Caco-2 (cell line): ENCODE measurements around the gene TMEM54. TPM values are rescaled to one million over a fixed set of nuclear protein-coding genes. Genes with fewer than 3 reads are reported as not detected.

Experiments
- BruUV-seq: library from RNA; stranded (reverse); fragments of 400-500 nt; replicated peaks from 2 replicates; lab custom pipeline; 2021; lab: Mats Ljungman, UMichigan
- CTCF ChIA-PET: fragments of 300-600 bp; sonication (Branson Sonifier 250); formaldehyde crosslinking; loops from one replicate; lab custom pipeline; 2022; ENCODE audit warnings: antibody characterized with exemption; lab: Charles Lee
- POLR2A ChIA-PET: fragments of 300-600 bp; sonication (Branson Sonifier 250); formaldehyde crosslinking; loops from one replicate; lab custom pipeline; 2022; ENCODE audit warnings: antibody characterized with exemption; lab: Charles Lee
- DNase-seq, 2 experiments: peaks; one replicate each; pipeline versions ENCODE4 v3.0.0 to v3.0.0-alpha.2; 2020 to 2022
- H3K27me3 ChIP-seq: replicated peaks from 2 replicates; pipeline ENCODE4 v1.6.0; 2011; ENCODE audit warnings: low read length; ENCODE audit not compliant: control insufficient read depth, insufficient read depth
- H3K36me3 ChIP-seq: 2 replicates; pipeline ENCODE4 v1.5.1; 2011; ENCODE audit warnings: low read length; ENCODE audit not compliant: control insufficient read depth, insufficient read depth
- H3K4me1 ChIP-seq: fragments of 250-450 bp; sonication (Bioruptor Pico); 2 replicates; pipeline ENCODE4 v1.5.1; 2020; ENCODE audit warnings: mild to moderate bottlenecking
- H3K4me3 ChIP-seq: 2 replicates; pipeline ENCODE4 v1.5.1; 2011; ENCODE audit warnings: low read depth, mild to moderate bottlenecking, control low read depth, low read length
- H3K9me3 ChIP-seq: fragments of 250-450 bp; sonication (Bioruptor Pico); 2 replicates; pipeline ENCODE4 v1.5.1; 2020; ENCODE audit warnings: mild to moderate bottlenecking, moderate library complexity
- H3K27ac Mint-ChIP-seq: one replicate; pipeline ENCODE4 v1.8.0; 2022; ENCODE audit warnings: mixed read lengths; ENCODE audit not compliant: unreplicated experiment
- H3K27me3 Mint-ChIP-seq: one replicate; pipeline ENCODE4 v1.8.0; 2022; ENCODE audit warnings: mixed read lengths; ENCODE audit not compliant: insufficient read depth, unreplicated experiment
- H3K36me3 Mint-ChIP-seq: one replicate; pipeline ENCODE4 v1.8.0; 2022; ENCODE audit warnings: mild to moderate bottlenecking, mixed read lengths; ENCODE audit not compliant: insufficient read depth, unreplicated experiment
- H3K4me1 Mint-ChIP-seq: one replicate; pipeline ENCODE4 v1.8.0; 2022; ENCODE audit warnings: low read depth, mixed read lengths; ENCODE audit not compliant: unreplicated experiment
- H3K4me3 Mint-ChIP-seq: one replicate; pipeline ENCODE4 v1.8.0; 2022; ENCODE audit warnings: mild to moderate bottlenecking, moderate library complexity, mixed read lengths; ENCODE audit not compliant: unreplicated experiment
- H3K9me3 Mint-ChIP-seq: one replicate; pipeline ENCODE4 v1.8.0; 2022; ENCODE audit warnings: mixed read lengths; ENCODE audit not compliant: unreplicated experiment
- CTCF ChIP-seq, 2 experiments: fragments of 200-600 bp in 1 of 2; IDR thresholded peaks; 1 replicate in 1 of 2; 2 replicates in 1 of 2; pipeline versions ENCODE4 v1.5.1 to v1.8.0; 2011 to 2022; ENCODE audit warnings: antibody characterized with exemption in 1 of 2, control low read depth in 1 of 2, inconsistent platforms in 1 of 2, low read depth in 1 of 2, low read length in 1 of 2, mild to moderate bottlenecking in 1 of 2, moderate library complexity in 1 of 2; ENCODE audit not compliant: insufficient read depth in 1 of 2, severe bottlenecking in 1 of 2, unreplicated experiment in 1 of 2
- intact Hi-C: fragments of 100-400 bp; cut with micrococcal nuclease; formaldehyde crosslinking; loops from one replicate; pipeline ENCODE4 v1.10.0; 2022; ENCODE audit not compliant: unreplicated experiment
- total RNA-seq: library from RNA; stranded (reverse); gene quantifications from 2 replicates; pipeline ENCODE4 v1.2.3, GENCODE V29; 2022

TMEM54 gene
- total RNA-seq, 1 experiment from 2014 or later = 50.1 TPM

DNA sequence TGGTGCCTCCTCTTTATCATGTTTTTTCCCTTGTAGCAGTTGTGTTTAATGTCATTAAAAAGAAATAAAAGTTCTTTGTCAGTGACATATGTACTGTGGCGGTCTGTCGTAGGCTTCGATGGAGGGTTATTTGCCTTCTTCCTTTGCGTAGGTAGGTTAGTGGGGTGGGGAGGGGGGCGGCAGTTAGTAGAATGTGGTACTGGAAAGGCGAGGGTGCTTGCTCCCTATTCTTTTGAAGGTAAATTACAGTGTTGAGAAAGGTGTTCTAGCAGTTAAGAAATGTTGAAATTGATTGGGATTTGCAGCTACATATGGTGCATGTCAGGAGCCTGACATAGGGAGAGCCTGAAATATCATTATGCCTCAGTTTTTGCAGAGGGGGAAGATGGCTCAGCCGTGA is 42.4 kb downstream of the TMEM54 start:
- Mint-ChIP-seq H3K27me3 (no peaks in the 10 kb centered on the region), H3K36me3 (peaks cover 4% of the 10 kb centered on the region), H3K4me1 (no peaks in the 10 kb centered on the region), H3K27ac (no peak overlapping the region), H3K4me3 (no peak overlapping the region), H3K9me3 (no peaks in the 10 kb centered on the region)
- no peaks in the 10 kb centered on the region for H3K9me3 ChIP-seq
- H3K36me3 ChIP-seq = no peaks in the 10 kb centered on the region
- no peaks in the 10 kb centered on the region for H3K27me3 ChIP-seq
- TF ChIP-seq CTCF (IDR thresholded peaks at IDR 0.05; ENCODE audit: insufficient read depth in 1 of 2, low read depth in 1 of 2, low read length in 1 of 2, severe bottlenecking in 1 of 2, unreplicated experiment in 1 of 2) = no peak
- H3K4me1 ChIP-seq = no peaks in the 10 kb centered on the region
- ChIA-PET POLR2A (no interaction called here), CTCF (interaction anchor here (1.2 kb wide), 1 partner anchor 18 kb away, joined by 3 read pairs; no protein-coding TSS in a partner anchor)
- intact Hi-C loops = no loop called here
- DNase-seq = no peak
- H3K4me3 ChIP-seq = no peak overlapping the region
- no TSS peak for BruUV-seq

GRCh38 chr1:32858136-32858535 is 43.1 kb downstream of the TMEM54 start:
- H3K9me3 Mint-ChIP-seq = no peaks in the 10 kb centered on the region
- ChIA-PET POLR2A (no interaction called here), CTCF (interaction anchor here (1.2 kb wide), 1 partner anchor 19 kb away, joined by 3 read pairs; no protein-coding TSS in a partner anchor)
- H3K36me3 ChIP-seq = no peaks in the 10 kb centered on the region
- TF ChIP-seq CTCF (IDR thresholded peaks at IDR 0.05; ENCODE audit: insufficient read depth in 1 of 2, low read depth in 1 of 2, low read length in 1 of 2, severe bottlenecking in 1 of 2, unreplicated experiment in 1 of 2) = no peak
- no peak overlapping the region for H3K27ac Mint-ChIP-seq
- H3K27me3 Mint-ChIP-seq = no peaks in the 10 kb centered on the region
- H3K4me3 ChIP-seq = no peak overlapping the region
- no TSS peak for BruUV-seq
- H3K36me3 Mint-ChIP-seq = peaks cover 4% of the 10 kb centered on the region
- H3K4me3 Mint-ChIP-seq = no peak overlapping the region
- H3K27me3 ChIP-seq = no peaks in the 10 kb centered on the region
- intact Hi-C loops = no loop called here
- DNase-seq = no peak
- no peaks in the 10 kb centered on the region for H3K9me3 ChIP-seq
- H3K4me1 Mint-ChIP-seq = no peaks in the 10 kb centered on the region
- H3K4me1 ChIP-seq = no peaks in the 10 kb centered on the region

DNA sequence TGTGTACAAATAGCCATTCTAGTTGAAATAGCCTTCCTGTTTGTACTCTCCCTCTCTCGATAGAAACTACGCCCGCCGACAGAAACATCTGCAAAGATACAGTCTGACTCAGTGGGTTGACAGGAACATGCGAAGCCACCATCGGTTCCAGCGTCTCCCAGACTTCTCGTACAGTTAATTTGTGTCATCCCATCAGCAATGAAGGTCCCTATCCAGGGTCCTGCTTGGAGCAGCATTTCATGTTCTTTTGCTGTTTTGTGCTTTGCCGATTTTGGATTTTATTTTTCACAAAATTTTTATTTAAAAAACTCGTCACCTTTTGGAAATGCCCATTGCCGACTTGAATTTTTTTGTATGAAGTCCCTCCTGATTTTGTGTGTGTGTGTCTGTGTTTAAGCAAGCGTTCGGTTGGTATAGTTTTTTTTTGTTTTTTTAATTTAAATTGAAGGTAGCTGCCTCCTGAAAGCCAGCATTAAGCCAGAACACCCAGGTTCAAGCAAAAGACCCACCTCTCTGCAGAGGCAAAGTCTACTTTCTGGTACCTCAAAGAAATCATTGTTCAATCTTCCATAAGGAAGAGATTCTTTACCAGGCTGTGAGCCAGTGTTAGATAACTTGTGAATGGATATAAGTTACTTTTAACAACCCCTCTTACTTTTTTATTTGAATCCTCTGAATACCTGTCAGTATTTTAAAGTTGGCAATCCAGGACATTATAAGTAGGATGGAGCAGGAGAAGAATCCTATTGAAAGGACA is 45.1 kb downstream of the TMEM54 start:
- no peak overlapping the region for H3K4me3 Mint-ChIP-seq
- H3K4me3 ChIP-seq = no peak overlapping the region
- no peaks in the 10 kb centered on the region for H3K27me3 Mint-ChIP-seq
- ChIA-PET CTCF (no interaction called here), POLR2A (no interaction called here)
- no peak overlapping the region for H3K27ac Mint-ChIP-seq
- H3K9me3 ChIP-seq = no peaks in the 10 kb centered on the region
- TF ChIP-seq CTCF (IDR thresholded peaks at IDR 0.05; ENCODE audit: insufficient read depth in 1 of 2, low read depth in 1 of 2, low read length in 1 of 2, severe bottlenecking in 1 of 2, unreplicated experiment in 1 of 2) = no peak
- H3K9me3 Mint-ChIP-seq = no peaks in the 10 kb centered on the region
- no peaks in the 10 kb centered on the region for H3K36me3 ChIP-seq
- no TSS peak for BruUV-seq
- no peaks in the 10 kb centered on the region for H3K4me1 ChIP-seq
- DNase-seq = no peak
- H3K36me3 Mint-ChIP-seq = peaks cover 4% of the 10 kb centered on the region
- H3K4me1 Mint-ChIP-seq = no peaks in the 10 kb centered on the region
- no peaks in the 10 kb centered on the region for H3K27me3 ChIP-seq
- intact Hi-C loops = no loop called here
